CD4-positive, alpha-beta T cell treated with Interleukin-6 for 4 hours (primary cell): Measurements from ENCODE around the gene FBXO34.
"Not testable (repeated sequence)": the region's sequence is repeated elsewhere in the genome, so short reads cannot be mapped to it uniquely, and the experiment has no call there.

Experiments used
- DNase-seq: peaks from one replicate; pipeline ENCODE4 v3.0.0-alpha.2; 2020; ENCODE audit warnings: mixed read lengths

FBXO34 gene

DNA sequence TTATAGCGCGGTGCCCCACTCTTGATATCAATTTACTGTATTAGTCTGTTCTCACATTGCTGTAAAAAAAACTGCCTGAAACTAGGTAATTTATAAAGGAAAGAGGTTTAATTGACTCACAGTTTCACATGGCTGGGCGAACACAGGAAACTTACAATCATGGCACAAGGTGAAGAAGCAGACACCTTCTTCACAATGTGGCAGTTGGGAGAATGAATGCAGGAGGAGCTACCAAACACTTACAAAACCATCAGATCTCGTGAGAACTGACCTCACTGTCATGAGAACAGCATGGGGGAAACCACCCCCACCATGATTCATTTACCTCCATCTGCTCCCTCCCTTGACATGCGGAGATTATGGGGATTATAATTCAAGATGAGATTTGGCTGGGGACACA lies 42.3 kb downstream of the FBXO34 start:
- DNase-seq = no peak

- no peak for DNase-seq
Measured at GRCh38 chr14:55314449-55314848, 43.2 kb downstream of the FBXO34 start.

GRCh38 chr14:55316564-55316963 lies 45.3 kb downstream of the FBXO34 start:
- no peak for DNase-seq

GRCh38 chr14:55317542-55318306 lies 46.5 kb downstream of the FBXO34 start:
- DNase-seq = no peak

DNA sequence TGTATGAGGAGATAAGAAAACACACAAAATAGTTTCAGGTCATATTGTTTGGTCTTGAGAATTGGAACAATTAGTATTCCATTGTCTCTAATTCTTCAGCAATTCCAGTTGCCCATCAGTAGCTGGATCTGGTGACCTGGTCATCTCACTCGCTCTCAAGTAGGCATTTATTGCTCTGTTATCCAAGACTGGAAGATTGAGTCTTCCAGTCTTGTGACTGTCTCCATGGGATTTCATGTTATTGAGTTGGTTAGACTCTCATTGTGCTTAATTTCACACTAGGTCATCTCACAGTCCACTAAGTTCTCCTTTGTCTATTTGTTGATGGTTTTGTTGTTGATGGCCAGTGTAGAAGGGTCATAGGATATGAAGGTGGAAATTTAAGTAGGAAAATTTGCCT lies 47.5 kb downstream of the FBXO34 start:
- no peak for DNase-seq

- DNase-seq = no peak
Measured at GRCh38 chr14:55323910-55324309, 52.7 kb downstream of the FBXO34 start.

- DNase-seq = no peak
Measured at GRCh38 chr14:55324812-55325211, 53.6 kb downstream of the FBXO34 start.

DNA sequence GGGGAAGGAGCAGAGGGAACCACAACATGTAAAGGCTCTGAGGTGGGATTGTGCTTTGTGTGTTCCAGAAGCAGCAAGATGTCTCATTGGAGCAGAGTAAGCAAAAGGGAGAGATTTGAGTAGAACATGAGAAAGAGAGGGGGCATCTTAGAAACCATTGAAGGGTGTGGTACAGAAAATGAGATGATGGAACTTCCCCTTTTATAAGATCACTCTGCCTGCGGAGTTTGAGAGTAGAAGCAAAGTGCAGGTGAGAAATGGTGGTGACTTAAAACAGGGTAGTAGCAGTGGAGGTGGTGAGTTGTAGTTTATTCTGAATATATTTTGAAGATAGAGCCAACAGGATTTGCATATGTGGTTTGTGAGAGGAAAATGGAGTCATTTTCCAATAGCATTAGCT lies 56.0 kb downstream of the FBXO34 start:
- no peak for DNase-seq

- no peak for DNase-seq
Measured at GRCh38 chr14:55328317-55328716, 57.1 kb downstream of the FBXO34 start.

DNA sequence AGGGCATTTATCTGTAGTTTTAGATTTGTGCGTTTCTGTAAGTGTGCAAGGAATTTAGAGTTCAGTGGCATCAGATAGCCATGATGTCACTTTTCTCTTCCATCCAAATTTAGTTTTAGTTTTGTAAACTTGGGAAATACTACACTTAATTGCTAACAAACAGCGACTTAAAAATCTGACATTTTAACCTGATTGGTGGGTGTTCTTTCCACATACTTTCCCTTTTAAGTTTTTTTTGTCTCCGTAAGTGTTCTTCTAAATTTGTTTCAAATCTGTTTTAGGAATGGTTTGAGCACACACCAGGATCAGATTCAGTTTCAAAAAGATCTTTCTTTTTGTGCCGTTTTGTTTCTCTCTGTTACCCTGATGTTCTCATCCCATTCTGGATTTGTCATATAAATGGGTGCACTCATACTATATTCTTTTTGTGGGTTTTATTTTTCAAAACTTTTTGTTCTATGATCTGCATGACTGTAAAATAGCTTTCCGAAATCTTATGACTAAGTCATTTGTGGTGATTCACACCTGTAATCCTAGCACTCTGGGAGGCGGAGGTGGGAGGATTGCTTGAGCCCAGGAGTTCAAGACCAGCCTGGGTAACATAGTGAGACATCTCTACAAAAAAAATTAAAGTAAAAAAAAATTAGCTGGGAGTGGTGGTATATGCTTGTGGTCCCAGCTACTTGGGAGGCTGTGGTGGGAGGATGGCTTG lies 58.9 kb downstream of the FBXO34 start:
- DNase-seq = peak; percentile 36

DNA sequence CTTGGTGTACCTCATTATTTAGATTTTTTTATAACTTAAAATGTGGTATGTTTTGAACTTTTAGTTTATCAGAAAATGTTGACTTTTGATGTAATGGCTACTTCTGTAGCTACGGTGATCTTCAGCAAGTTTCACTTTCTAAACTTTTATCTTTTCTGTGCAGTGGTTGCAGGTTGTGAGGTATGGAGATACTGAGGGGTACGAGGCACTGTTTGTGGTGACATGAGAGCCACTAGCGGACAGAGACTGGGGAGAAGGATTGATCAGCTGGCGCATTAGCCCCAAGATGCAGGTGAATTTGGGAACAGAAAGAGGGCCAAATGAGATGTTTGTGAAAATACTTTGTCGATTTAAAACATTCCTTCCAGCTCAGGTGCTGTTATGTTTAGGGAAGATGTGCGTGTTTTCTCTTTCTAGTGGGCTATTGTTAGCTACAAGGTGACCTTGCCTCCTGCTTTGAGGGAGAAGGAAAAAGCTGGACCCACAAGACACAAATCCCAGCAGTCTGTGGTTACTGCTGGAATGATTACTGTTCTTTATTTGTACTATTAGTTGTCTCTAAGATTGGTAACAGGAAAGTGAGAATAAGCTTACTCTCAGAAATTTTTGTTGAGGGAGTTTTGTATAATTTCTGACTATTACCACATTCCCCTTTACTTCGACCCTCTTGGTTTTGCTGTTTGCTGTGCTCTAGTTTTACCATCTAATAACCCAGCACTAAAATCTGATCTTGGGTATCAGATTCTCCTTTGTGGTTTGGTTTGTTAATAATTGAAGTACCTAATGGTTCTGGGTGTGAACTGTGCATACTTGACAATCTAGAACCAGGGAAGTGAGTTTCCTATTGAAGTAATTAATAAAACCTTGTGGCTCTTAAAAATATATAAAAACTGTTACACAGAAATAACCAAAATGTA lies 61.7 kb downstream of the FBXO34 start:
- peak; percentile 39 for DNase-seq

DNA sequence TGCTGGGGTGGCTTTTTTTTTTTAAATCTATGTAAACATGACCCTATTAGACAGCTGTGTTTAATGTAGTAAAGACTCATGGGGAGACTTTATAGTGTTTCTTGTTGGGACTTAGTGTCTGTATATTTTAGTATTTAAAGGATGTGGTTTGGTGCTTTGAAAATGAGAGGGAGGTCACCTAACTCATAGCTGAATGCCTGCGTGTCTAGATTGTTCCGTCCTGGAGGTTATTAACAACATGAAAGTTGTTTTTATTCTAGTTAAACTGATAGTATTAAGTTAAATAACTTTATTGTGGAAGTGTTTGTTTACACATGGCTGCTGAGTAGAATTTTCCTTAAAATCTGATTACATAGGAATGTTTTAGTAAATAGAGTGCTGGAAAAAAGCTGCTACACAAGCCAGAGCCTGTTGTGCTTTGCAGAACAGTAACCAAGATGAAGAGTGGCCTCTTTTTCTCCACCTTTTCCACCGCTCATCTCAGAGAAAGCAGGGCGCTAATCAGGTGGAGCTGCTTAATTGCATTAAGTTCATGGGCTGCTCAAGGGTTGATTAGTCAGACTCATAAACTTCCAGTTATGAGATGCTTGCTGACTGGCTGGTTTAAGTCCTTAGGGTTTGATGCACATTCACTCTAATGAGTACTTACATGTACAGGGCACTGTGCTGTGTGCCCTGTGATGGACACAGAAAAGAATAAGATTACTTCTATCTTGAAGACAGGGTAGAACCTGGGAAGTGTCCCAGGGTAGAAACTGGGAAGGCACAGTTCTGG lies 62.7 kb downstream of the FBXO34 start:
- peak; percentile 31 for DNase-seq

DNA sequence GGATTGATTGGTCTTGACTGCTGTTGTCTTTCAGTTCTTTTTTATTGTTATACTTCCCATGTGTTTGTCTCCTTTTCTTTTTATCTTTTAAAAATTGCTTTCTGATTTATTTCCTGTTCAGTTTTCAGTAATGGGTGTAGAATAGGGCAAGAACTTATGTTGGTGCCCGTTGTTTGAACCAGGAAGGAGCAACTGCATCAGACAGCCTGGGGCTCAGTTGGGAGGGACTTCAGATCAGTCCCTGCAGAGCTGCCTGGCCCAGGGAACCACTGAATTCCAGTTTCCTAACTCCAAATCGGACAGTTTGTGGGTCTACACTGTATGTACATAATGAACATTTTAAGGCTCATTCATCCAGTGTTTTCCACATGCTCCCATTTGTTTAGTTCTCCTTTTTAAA lies 64.9 kb downstream of the FBXO34 start:
- peak; percentile 58 for DNase-seq

GRCh38 chr14:55336691-55337090 lies 65.5 kb downstream of the FBXO34 start:
- DNase-seq = no peak

- peak; percentile 20 for DNase-seq
Measured at GRCh38 chr14:55339770-55340169, 68.5 kb downstream of the FBXO34 start.

GRCh38 chr14:55340482-55340881 lies 69.3 kb downstream of the FBXO34 start:
- no peak for DNase-seq

DNA sequence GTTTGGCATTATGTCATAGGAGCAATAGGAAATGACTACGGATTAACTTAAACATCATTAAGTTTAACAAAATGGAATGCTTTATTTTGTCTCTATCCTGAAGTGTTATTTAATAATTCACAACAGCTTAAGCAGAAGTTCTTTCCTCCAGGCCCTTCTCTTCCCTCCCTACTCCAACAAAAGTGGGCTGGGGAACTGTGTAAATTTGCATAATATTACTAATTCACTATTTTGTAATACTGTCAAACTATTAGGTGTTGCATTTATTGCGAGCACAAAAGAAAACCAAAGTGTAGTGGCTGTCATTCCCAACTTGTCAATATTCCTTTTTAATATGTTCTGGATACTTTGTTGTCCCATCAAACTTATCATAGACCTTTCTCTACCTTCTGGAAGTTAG lies 70.6 kb downstream of the FBXO34 start:
- DNase-seq = no peak

DNA sequence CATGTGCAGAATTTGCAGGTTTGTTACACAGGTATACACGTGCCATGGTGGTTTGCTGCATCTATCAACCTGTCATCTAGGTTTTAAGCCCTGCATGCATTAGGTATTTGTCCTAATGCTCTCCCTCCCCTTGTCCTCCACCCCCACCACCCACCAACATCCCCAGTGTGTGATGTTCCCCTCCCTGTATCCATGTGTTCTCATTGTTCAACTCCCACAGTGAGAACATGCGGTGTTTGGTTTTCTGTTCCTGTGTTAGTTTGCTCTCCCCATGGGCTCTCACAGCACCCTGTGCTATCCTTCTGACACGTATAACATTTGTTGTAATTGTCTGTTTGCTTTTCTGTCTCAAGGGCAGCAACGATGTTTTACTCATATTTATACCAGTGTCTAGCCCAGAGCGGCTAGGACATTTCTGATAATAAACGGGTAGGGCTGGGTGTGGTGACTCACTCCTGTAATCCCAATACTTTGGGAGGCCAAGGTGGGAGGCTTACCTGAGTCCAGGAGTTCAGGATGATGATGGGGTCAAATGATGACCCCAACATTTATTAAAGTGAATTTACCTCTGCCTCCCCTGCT lies 73.5 kb downstream of the FBXO34 start:
- DNase-seq = not testable (repeated sequence)

DNA sequence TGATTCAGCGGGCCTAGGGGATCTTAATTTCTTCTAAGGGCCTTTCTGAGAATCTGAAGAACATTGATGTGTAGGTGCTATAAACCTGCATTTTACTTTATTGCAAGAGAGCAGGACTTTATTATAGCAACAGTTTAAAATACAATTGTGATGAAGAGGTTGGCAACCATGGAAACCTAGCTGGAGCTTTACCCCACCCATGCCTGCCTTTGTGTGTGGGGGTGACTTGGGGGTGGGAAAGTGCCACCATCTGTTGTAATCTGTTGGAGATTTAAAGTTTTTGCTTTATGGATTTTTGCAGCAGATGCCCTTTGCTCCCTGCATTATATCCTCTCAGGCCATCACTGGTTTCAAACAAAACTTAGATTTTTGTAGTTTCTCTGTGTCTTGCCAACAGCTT lies 75.8 kb downstream of the FBXO34 start:
- no peak for DNase-seq

DNA sequence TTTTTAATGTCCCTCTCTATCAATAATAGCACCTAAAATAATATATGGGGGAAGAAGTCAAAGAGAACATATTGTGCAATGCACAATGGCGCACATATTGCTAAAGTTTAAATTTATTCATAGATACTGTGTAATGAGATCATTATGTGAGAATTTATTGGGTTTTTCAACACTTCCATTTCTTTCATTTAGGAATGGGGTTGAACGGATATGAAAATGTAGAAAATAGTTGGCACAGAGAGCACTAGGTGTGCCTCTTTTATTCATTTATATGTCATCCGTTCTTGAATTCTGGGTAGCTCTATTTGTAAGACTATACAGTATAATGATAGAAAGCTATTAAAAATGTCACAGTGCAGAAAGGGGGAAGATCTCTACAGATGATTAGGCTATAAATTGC lies 76.5 kb downstream of the FBXO34 start:
- DNase-seq = no peak

- DNase-seq = no peak
Measured at GRCh38 chr14:55348766-55349453, 77.7 kb downstream of the FBXO34 start.

DNA sequence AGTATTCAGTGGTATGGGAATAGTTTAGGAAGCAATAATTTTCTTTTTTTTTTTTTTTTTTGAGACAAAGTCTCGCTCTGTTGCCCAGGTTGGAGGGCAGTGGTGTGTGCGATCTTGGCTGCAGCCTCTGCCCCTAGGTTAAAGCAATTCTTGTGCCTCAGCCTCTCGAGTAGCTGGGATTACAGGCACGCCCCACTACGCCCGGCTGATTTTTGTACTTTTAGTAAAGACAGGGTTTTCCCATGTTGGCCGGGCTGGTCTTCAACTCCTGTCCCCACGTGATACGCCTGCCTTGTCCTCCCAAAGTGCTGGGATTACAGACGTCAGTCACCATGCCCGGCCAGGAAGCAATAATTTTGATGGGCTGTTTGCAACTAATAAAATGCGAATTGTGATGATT lies 78.3 kb downstream of the FBXO34 start:
- DNase-seq = no peak
